ENCODE measurements around the gene S100A7A.

S100A7A gene

DNA sequence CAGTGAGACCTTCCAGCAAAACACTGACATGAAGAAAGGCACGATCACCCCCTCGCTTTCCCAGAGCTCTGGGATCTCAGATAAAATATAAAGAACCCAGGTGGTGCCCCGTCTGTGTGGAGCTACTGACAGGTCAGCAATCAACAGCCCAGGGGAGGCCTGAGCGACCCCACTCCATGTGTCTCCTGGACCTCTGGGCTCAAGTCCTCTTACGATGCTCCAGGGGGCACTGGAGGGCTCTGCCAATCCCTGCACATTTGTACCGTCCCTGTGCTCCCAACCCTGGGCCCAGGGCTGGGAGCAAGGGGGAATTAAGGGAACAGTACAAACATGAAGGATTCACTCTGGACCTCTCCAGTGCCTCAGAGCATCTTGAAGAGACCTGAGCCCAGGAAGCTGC is 12.5 kb downstream of the S100A7A start:
- no peaks in the 10 kb centered on the region for H4K20me1 ChIP-seq (ENCODE audit: control insufficient read depth, insufficient read depth, low read depth, low read length)
- no peaks in the 10 kb centered on the region for H3K9me3 ChIP-seq (ENCODE audit: control insufficient read depth, insufficient read depth, low read length)
- TF ChIP-seq, protein P1, sequence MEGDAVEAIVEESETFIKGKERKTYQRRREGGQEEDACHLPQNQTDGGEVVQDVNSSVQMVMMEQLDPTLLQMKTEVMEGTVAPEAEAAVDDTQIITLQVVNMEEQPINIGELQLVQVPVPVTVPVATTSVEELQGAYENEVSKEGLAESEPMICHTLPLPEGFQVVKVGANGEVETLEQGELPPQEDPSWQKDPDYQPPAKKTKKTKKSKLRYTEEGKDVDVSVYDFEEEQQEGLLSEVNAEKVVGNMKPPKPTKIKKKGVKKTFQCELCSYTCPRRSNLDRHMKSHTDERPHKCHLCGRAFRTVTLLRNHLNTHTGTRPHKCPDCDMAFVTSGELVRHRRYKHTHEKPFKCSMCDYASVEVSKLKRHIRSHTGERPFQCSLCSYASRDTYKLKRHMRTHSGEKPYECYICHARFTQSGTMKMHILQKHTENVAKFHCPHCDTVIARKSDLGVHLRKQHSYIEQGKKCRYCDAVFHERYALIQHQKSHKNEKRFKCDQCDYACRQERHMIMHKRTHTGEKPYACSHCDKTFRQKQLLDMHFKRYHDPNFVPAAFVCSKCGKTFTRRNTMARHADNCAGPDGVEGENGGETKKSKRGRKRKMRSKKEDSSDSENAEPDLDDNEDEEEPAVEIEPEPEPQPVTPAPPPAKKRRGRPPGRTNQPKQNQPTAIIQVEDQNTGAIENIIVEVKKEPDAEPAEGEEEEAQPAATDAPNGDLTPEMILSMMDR (IDR thresholded peaks at IDR 0.05; ENCODE audit: low read depth, low read length, poor library complexity, severe bottlenecking) = no peak
- no peak for TF ChIP-seq EZH2phosphoT487 (IDR thresholded peaks at IDR 0.05; ENCODE audit: borderline replicate concordance, low read length)
- no peaks in the 10 kb centered on the region for H3K9me2 ChIP-seq (replicated peaks; ENCODE audit: control insufficient read depth, low read length)
- no peaks in the 10 kb centered on the region for H3K79me2 ChIP-seq (ENCODE audit: control insufficient read depth, low read length)
- no peak overlapping the region for H3K4me2 ChIP-seq (ENCODE audit: low read length)
- no peak overlapping the region for H3K4me3 ChIP-seq (ENCODE audit: low read length)
- no peaks in the 10 kb centered on the region for H3F3A ChIP-seq (ENCODE audit: control insufficient read depth, insufficient read depth)
- no peak overlapping the region for H3K27ac ChIP-seq (ENCODE audit: low read depth, low read length)
- H3K27me3 ChIP-seq (ENCODE audit: control insufficient read depth, low read length) = no peaks in the 10 kb centered on the region; the same call in 1 of the 2 replicates
- no peaks in the 10 kb centered on the region for H3K4me1 ChIP-seq (ENCODE audit: control insufficient read depth, low read length)
- no peaks in the 10 kb centered on the region for H3K36me3 ChIP-seq (ENCODE audit: control insufficient read depth, low read length)

DNA sequence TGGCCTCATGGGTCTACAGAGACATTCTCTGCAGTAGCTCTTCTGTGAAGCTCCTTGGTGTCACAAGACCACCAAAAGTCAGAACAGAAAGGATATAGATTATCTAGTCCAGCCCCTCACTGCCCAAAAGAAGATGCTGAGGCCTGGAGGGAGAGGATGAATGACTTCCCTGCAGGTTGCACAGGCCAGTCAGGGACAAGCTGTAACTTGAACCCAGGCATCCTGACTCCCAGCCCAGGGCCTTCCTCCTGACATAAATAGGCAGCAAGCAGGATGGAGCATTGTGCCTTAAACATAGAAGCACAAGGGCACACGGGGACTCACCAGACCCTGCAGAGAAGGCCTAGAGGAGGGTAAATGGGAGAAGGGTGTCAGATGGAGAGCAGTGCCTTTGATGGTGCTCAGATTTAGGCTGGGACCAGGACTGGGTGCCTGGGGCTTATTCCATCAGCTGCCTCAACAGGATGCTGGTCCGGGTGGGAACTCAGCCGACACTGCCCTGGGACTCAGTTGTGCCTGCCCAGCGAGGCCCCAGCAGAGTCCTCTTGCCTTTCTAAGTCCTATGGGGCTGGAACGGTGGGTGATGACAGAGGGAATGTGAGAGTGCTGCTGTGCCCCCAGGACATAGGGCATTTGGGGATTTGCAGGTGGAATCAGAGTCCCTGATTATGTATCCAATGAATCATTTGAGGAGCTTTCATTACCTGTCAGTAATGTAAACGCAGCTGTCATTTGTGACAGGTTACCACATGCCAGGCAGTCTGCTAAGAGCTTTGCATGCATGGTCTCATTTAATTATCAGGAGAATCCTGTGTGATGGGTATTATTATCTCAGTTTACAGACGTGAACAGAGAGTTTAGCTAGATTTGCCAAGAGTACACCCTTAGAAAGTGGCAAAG is 13.2 kb downstream of the S100A7A start:
- no peaks in the 10 kb centered on the region for H3K9me3 ChIP-seq (ENCODE audit: control insufficient read depth, insufficient read depth, low read length)
- no peak overlapping the region for H3K4me2 ChIP-seq (ENCODE audit: low read length)
- no peaks in the 10 kb centered on the region for H3K36me3 ChIP-seq (ENCODE audit: control insufficient read depth, low read length)
- no peaks in the 10 kb centered on the region for H3F3A ChIP-seq (ENCODE audit: control insufficient read depth, insufficient read depth)
- no peaks in the 10 kb centered on the region for H3K79me2 ChIP-seq (ENCODE audit: control insufficient read depth, low read length)
- H3K27ac ChIP-seq (ENCODE audit: low read depth, low read length) = no peak overlapping the region
- TF ChIP-seq, protein P1 (IDR thresholded peaks at IDR 0.05; ENCODE audit: low read depth, low read length, poor library complexity, severe bottlenecking) = no peak
- no peak for TF ChIP-seq EZH2phosphoT487 (IDR thresholded peaks at IDR 0.05; ENCODE audit: borderline replicate concordance, low read length)
- H3K4me1 ChIP-seq (ENCODE audit: control insufficient read depth, low read length) = no peaks in the 10 kb centered on the region
- H3K4me3 ChIP-seq (ENCODE audit: low read length) = no peak overlapping the region
- H3K27me3 ChIP-seq (ENCODE audit: control insufficient read depth, low read length) = no peaks in the 10 kb centered on the region; the same call in 1 of the 2 replicates
- no peaks in the 10 kb centered on the region for H4K20me1 ChIP-seq (ENCODE audit: control insufficient read depth, insufficient read depth, low read depth, low read length)
- no peaks in the 10 kb centered on the region for H3K9me2 ChIP-seq (replicated peaks; ENCODE audit: control insufficient read depth, low read length)

DNA sequence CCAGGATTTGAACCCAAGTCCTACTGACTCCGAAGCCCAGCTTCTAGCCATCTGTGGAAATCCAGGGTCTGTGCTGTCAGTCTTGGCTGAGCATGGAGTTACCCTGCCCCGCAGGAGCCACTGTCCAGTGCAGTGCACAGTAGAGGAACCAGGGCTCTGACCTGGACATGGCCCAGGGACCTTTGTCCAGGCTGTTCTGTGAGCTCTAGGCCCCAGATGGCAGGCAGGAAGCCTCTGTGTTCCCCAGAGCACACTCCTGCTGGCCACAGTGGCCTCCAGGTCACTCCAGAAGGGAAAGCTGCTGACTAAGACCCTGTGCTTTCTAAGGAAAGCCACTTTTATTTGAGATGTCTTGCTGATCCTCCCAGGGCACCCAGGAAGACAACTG is 13.8 kb downstream of the S100A7A start:
- Histone ChIP-seq H4K20me1 (ENCODE audit: control insufficient read depth, insufficient read depth, low read depth, low read length) (no peaks in the 10 kb centered on the region), H3K79me2 (ENCODE audit: control insufficient read depth, low read length) (no peaks in the 10 kb centered on the region), H3K27me3 (ENCODE audit: control insufficient read depth, low read length) (no peaks in the 10 kb centered on the region; the same call in 1 of the 2 replicates)

More for the DNA sequence above, 13.8 kb downstream of the S100A7A start:
- H3K27ac ChIP-seq (ENCODE audit: low read depth, low read length) = no peak overlapping the region
- H3K4me1 ChIP-seq (ENCODE audit: control insufficient read depth, low read length) = no peaks in the 10 kb centered on the region
- H3K4me3 ChIP-seq (ENCODE audit: low read length) = no peak overlapping the region
- H3F3A ChIP-seq (ENCODE audit: control insufficient read depth, insufficient read depth) = no peaks in the 10 kb centered on the region
- no peaks in the 10 kb centered on the region for H3K9me2 ChIP-seq (replicated peaks; ENCODE audit: control insufficient read depth, low read length)
- no peaks in the 10 kb centered on the region for H3K36me3 ChIP-seq (ENCODE audit: control insufficient read depth, low read length)
- TF ChIP-seq EZH2phosphoT487 (IDR thresholded peaks at IDR 0.05; ENCODE audit: borderline replicate concordance, low read length) = no peak
- TF ChIP-seq, protein P1 (IDR thresholded peaks at IDR 0.05; ENCODE audit: low read depth, low read length, poor library complexity, severe bottlenecking) = no peak
- no peaks in the 10 kb centered on the region for H3K9me3 ChIP-seq (ENCODE audit: control insufficient read depth, insufficient read depth, low read length)
- H3K4me2 ChIP-seq (ENCODE audit: low read length) = no peak overlapping the region
